ENCODE data around the gene CST1.
"Not testable (repeated sequence)": the region's sequence is repeated elsewhere in the genome, so short reads cannot be mapped to it uniquely, and the experiment has no call there.

The CST1 gene

GRCh38 chr20:23753589-23753988, 2.9 kb upstream of the CST1 start:
- no peak for DNase-seq

- no peak for DNase-seq
These were observed 2.4 kb upstream of the CST1 start for GRCh38 chr20:23753194-23753548.

- no peak for DNase-seq
These were observed 1.9 kb upstream of the CST1 start for GRCh38 chr20:23752481-23753193.

GRCh38 chr20:23752019-23752418, 1.3 kb upstream of the CST1 start:
- DNase-seq: no peak

GRCh38 chr20:23749746-23750145, 989 bp downstream of the CST1 start:
- no peak for DNase-seq

GRCh38 chr20:23748975-23749374, 1.8 kb downstream of the CST1 start:
- DNase-seq: not testable (repeated sequence)

- DNase-seq: not testable (repeated sequence)
These were observed 3.2 kb downstream of the CST1 start for GRCh38 chr20:23747551-23747950.

- not testable (repeated sequence) for DNase-seq
These were observed 3.6 kb downstream of the CST1 start for GRCh38 chr20:23747092-23747491.

GRCh38 chr20:23746321-23746720, 4.4 kb downstream of the CST1 start:
- no peak for DNase-seq

- DNase-seq: no peak
These were observed 5.5 kb downstream of the CST1 start for GRCh38 chr20:23745247-23745646.

GRCh38 chr20:23744817-23745216, 5.9 kb downstream of the CST1 start:
- DNase-seq: no peak

- DNase-seq: not testable (repeated sequence)
These were observed 15.3 kb downstream of the CST1 start for GRCh38 chr20:23735391-23735790.

- not testable (repeated sequence) for DNase-seq
These were observed 15.8 kb downstream of the CST1 start for GRCh38 chr20:23734949-23735348.

- not testable (repeated sequence) for DNase-seq
These were observed 16.3 kb downstream of the CST1 start for GRCh38 chr20:23734440-23734839.

GRCh38 chr20:23727016-23727415, 23.7 kb downstream of the CST1 start:
- no peak for DNase-seq

GRCh38 chr20:23725102-23725501, 25.6 kb downstream of the CST1 start:
- no peak for DNase-seq

GRCh38 chr20:23723659-23724307, 27.0 kb downstream of the CST1 start:
- DNase-seq: peak; percentile 30

- not testable (repeated sequence) for DNase-seq
These were observed 27.9 kb downstream of the CST1 start for GRCh38 chr20:23722851-23723250.

GRCh38 chr20:23721962-23722361, 28.8 kb downstream of the CST1 start:
- DNase-seq: no peak

GRCh38 chr20:23719351-23719750, 31.4 kb downstream of the CST1 start:
- DNase-seq: not testable (repeated sequence)

GRCh38 chr20:23711778-23712177, 39.0 kb downstream of the CST1 start:
- DNase-seq: not testable (repeated sequence)

- DNase-seq: no peak
These were observed 40.0 kb downstream of the CST1 start for GRCh38 chr20:23710771-23711170.

GRCh38 chr20:23705895-23706294, 44.8 kb downstream of the CST1 start:
- no peak for DNase-seq

GRCh38 chr20:23702021-23702420, 48.7 kb downstream of the CST1 start:
- no peak for DNase-seq

GRCh38 chr20:23700931-23701330, 49.8 kb downstream of the CST1 start:
- no peak for DNase-seq
